Neural progenitor cell (in vitro differentiated cells): ENCODE data around the gene MMP21. TPM values are rescaled to one million over a fixed set of nuclear protein-coding genes. Genes with fewer than 3 reads are reported as not detected.

Source experiments
- DNase-seq: peaks from one replicate; pipeline ENCODE4 v3.0.0-alpha.2; 2016; ENCODE audit warnings: low spot score
- H2AFZ ChIP-seq: fragments of 200-600 bp; sonication (generic); replicated peaks from 2 replicates; pipeline ENCODE4 v1.6.1; 2016; ENCODE audit warnings: antibody characterized with exemption
- H3F3A ChIP-seq: fragments of 200-600 bp; sonication (generic); 2 replicates; pipeline ENCODE4 v1.6.1; 2016; ENCODE audit warnings: antibody characterized with exemption, low read depth
- H3K27ac ChIP-seq: fragments of 200-600 bp; sonication (generic); 2 replicates; pipeline ENCODE4 v1.5.1; 2016; ENCODE audit warnings: mild to moderate bottlenecking
- H3K27me3 ChIP-seq: fragments of 200-600 bp; sonication (generic); 2 replicates; pipeline ENCODE4 v1.6.1; 2016; ENCODE audit warnings: mild to moderate bottlenecking, moderate library complexity
- H3K36me3 ChIP-seq: fragments of 200-600 bp; sonication (generic); 2 replicates; pipeline ENCODE4 v1.5.1; 2016
- H3K4me1 ChIP-seq: fragments of 200-600 bp; sonication (generic); 2 replicates; pipeline ENCODE4 v1.6.1; 2016; ENCODE audit warnings: mixed run types
- H3K4me2 ChIP-seq: fragments of 200-600 bp; sonication (generic); 2 replicates; pipeline ENCODE4 v1.6.1; 2016
- H3K4me3 ChIP-seq: fragments of 200-600 bp; sonication (generic); 2 replicates; pipeline ENCODE4 v1.5.1; 2016
- H3K79me2 ChIP-seq: fragments of 200-600 bp; sonication (generic); 2 replicates; pipeline ENCODE4 v1.6.1; 2016; ENCODE audit warnings: low read depth
- H3K9ac ChIP-seq: fragments of 200-600 bp; sonication (generic); 2 replicates; pipeline ENCODE4 v1.6.1; 2016
- H3K9me3 ChIP-seq: fragments of 200-600 bp; sonication (generic); 2 replicates; pipeline ENCODE4 v1.5.1; 2016; ENCODE audit warnings: low read depth
- H4K20me1 ChIP-seq: fragments of 200-600 bp; sonication (generic); 2 replicates; pipeline ENCODE4 v1.6.1; 2016; ENCODE audit warnings: low read depth
- H3K27ac Mint-ChIP-seq: 3 replicates; pipeline ENCODE4 v1.8.0; 2021; ENCODE audit warnings: mixed read lengths
- H3K27me3 Mint-ChIP-seq: 2 replicates; pipeline ENCODE4 v1.8.0; 2022; ENCODE audit warnings: low read depth, mild to moderate bottlenecking, inconsistent platforms, moderate library complexity, mixed read lengths; ENCODE audit not compliant: insufficient read depth
- H3K36me3 Mint-ChIP-seq: 3 replicates; pipeline ENCODE4 v1.8.0; 2021; ENCODE audit warnings: mixed read lengths
- H3K4me1 Mint-ChIP-seq: 3 replicates; pipeline ENCODE4 v1.8.0; 2021; ENCODE audit warnings: mixed read lengths
- H3K4me3 Mint-ChIP-seq: 3 replicates; pipeline ENCODE4 v1.8.0; 2021; ENCODE audit warnings: mild to moderate bottlenecking, moderate library complexity, mixed read lengths
- H3K9me3 Mint-ChIP-seq: 3 replicates; pipeline ENCODE4 v1.8.0; 2020; ENCODE audit warnings: mixed read lengths
- CTCF ChIP-seq: fragments of 200-600 bp; sonication (generic); IDR thresholded peaks from 2 replicates; pipeline ENCODE4 v1.5.1; 2017; ENCODE audit warnings: antibody characterized with exemption, mild to moderate bottlenecking
- EZH2 ChIP-seq: fragments of 200-600 bp; sonication (generic); IDR thresholded peaks from 2 replicates; pipeline ENCODE4 v1.6.1; 2017; ENCODE audit warnings: antibody characterized with exemption, mild to moderate bottlenecking, moderate library complexity
- EZH2phosphoT487 ChIP-seq: fragments of 200-600 bp; sonication (generic); IDR thresholded peaks from 2 replicates; pipeline ENCODE4 v1.6.1; 2017; ENCODE audit warnings: antibody characterized with exemption
- total RNA-seq: library from RNA; depleted of rRNA; stranded (reverse); fragments of >200 nt; gene quantifications from 2 replicates; pipeline ENCODE4 v1.2.3, GENCODE V29; 2015; ENCODE audit warnings: low replicate concordance

MMP21 gene
- total RNA-seq, 1 donor from 2014 or later: not detected

GRCh38 chr10:125797994-125798662 lies 22.5 kb upstream of the MMP21 start:
- no peaks in the 10 kb centered on the region for H3K9me3 ChIP-seq
- no peak overlapping the region for H3K9ac ChIP-seq
- H3K36me3 Mint-ChIP-seq: peaks cover 10% of the 10 kb centered on the region
- no peak overlapping the region for H3K27ac ChIP-seq
- TF ChIP-seq CTCF: no peak
- no peak for TF ChIP-seq EZH2phosphoT487
- TF ChIP-seq EZH2: no peak
- H3K4me1 Mint-ChIP-seq: no peaks in the 10 kb centered on the region
- H3K36me3 ChIP-seq: no peaks in the 10 kb centered on the region
- no peak for DNase-seq
- no peak overlapping the region for H3K4me3 ChIP-seq
- no peak overlapping the region for H3K4me3 Mint-ChIP-seq
- H3K27me3 Mint-ChIP-seq: peaks cover 2% of the 10 kb centered on the region
- no peaks in the 10 kb centered on the region for H3K9me3 Mint-ChIP-seq
- H4K20me1 ChIP-seq: no peaks in the 10 kb centered on the region
- no peaks in the 10 kb centered on the region for H3K4me1 ChIP-seq
- no peaks in the 10 kb centered on the region for H3K79me2 ChIP-seq
- no peak overlapping the region for H3K27ac Mint-ChIP-seq
- H3F3A ChIP-seq: no peaks in the 10 kb centered on the region
- H3K4me2 ChIP-seq: no peak overlapping the region
- no peaks in the 10 kb centered on the region for H3K27me3 ChIP-seq
- no peak overlapping the region for H2AFZ ChIP-seq

DNA sequence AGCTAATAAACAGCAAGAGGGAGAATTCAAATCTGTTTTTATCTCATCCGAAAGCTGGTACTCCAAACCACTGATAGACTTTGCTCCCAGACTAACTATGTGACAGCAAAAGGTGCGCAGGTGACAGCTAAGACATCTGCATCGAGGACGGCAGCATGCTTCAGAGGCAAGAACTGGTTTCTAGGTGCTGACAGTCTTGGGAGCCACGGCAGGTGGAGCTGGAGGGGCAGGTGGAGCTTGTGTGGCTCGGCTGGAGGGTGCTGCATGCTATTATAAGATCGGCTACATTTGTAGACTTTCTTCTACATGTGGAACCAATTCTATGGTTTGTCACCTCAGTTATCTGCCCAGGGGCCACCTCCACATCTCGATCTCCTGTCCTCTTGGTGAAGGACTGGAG lies 21.8 kb upstream of the MMP21 start:
- DNase-seq: no peak
- H3K9ac ChIP-seq: no peak overlapping the region
- no peaks in the 10 kb centered on the region for H3K4me1 ChIP-seq
- H4K20me1 ChIP-seq: no peaks in the 10 kb centered on the region
- Mint-ChIP-seq H3K9me3 (no peaks in the 10 kb centered on the region), H3K27ac (no peak overlapping the region), H3K36me3 (peaks cover 10% of the 10 kb centered on the region), H3K27me3 (peaks cover 2% of the 10 kb centered on the region), H3K4me3 (no peak overlapping the region), H3K4me1 (no peaks in the 10 kb centered on the region)
- no peaks in the 10 kb centered on the region for H3F3A ChIP-seq
- H3K79me2 ChIP-seq: no peaks in the 10 kb centered on the region
- no peak overlapping the region for H3K27ac ChIP-seq
- no peaks in the 10 kb centered on the region for H3K27me3 ChIP-seq
- H3K4me3 ChIP-seq: no peak overlapping the region
- TF ChIP-seq CTCF (no peak), EZH2phosphoT487 (no peak), EZH2 (no peak)
- no peak overlapping the region for H2AFZ ChIP-seq
- no peaks in the 10 kb centered on the region for H3K9me3 ChIP-seq
- no peaks in the 10 kb centered on the region for H3K36me3 ChIP-seq
- H3K4me2 ChIP-seq: no peak overlapping the region

DNA sequence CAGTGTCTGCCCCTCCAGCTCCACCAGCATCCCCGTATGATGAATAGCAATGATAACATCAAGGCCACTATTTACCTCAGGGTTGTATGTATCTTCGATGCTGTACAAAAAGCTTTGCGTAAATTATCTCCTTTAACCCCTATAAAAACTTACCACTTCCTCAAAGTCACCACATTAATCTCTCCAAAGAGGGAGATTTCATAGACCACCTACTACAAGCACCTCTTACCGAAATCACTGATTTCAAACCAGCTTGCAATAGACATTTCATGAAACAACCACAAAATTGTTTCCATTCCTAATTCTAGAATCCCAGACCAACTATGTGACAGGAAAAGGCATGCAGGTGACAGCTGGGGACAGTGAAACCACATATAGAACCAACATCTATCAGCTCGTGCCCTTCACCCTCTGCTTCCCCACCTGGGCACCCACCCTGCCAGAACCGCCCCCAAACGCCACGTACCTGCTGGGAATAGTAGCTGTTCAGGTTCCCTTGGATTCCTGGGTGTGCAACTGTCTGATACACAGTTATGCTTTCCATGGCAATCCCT lies 20.1 kb upstream of the MMP21 start:
- no peaks in the 10 kb centered on the region for H3K9me3 ChIP-seq
- H3K36me3 ChIP-seq: no peaks in the 10 kb centered on the region
- H3K79me2 ChIP-seq: no peaks in the 10 kb centered on the region
- no peak overlapping the region for H3K27ac ChIP-seq
- Mint-ChIP-seq H3K27ac (no peak overlapping the region), H3K27me3 (peaks cover 2% of the 10 kb centered on the region), H3K36me3 (peaks cover 13% of the 10 kb centered on the region), H3K9me3 (no peaks in the 10 kb centered on the region), H3K4me1 (no peaks in the 10 kb centered on the region), H3K4me3 (no peak overlapping the region)
- H3K4me3 ChIP-seq: no peak overlapping the region
- H3K27me3 ChIP-seq: no peaks in the 10 kb centered on the region
- no peak overlapping the region for H2AFZ ChIP-seq
- TF ChIP-seq EZH2phosphoT487 (no peak), CTCF (no peak), EZH2 (no peak)
- H3F3A ChIP-seq: no peaks in the 10 kb centered on the region
- no peaks in the 10 kb centered on the region for H3K4me1 ChIP-seq
- no peak for DNase-seq
- no peaks in the 10 kb centered on the region for H4K20me1 ChIP-seq
- no peak overlapping the region for H3K9ac ChIP-seq
- no peak overlapping the region for H3K4me2 ChIP-seq
